ENCODE results near the gene SETD3.

Gene SETD3

DNA sequence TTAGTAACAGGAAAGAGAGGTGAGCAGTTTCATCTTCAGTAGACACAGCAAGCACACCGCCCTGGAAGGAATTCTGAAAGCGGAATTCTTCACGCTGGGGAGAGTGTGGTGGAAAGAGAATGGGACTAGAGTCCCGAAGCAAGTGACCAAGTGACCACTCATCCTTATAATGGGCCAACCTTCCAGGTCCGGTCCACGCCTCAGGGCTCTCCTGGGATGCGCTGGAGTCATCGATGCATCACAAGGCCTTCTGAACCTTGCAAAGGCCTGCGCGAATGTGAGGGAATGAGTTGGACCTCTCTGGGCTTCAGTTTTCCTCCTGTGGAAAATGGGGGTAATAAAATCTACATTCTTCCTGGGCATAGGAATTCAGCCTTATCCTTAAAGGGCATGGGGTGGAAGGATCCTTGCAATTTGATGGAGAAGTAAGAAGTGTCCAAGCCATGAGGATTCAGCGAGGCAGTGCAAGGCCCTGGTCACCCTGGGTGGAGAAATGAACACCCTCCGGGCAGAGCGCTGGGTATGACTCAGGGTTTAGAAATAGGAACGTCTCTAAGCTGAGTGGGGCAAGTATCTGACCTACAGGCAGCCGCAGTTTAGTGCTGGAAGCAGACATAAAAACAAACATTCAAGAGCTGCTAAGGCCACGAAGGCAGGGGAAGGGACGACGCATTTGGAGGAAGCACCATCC is 97.7 kb downstream of the SETD3 start:
- H3K9me3 ChIP-seq (ENCODE audit: control insufficient read depth, insufficient read depth, low read length): no peaks in the 10 kb centered on the region
- H3K27me3 ChIP-seq (ENCODE audit: control insufficient read depth, insufficient read depth, low read length): no peaks in the 10 kb centered on the region
- no peak overlapping the region for H3K4me3 ChIP-seq (ENCODE audit: low read length)
- no CpG with 5 or more reads among the region's 18 CpGs for WGBS (ENCODE audit: insufficient coverage, insufficient read length)
- H3K36me3 ChIP-seq (ENCODE audit: control insufficient read depth, insufficient read depth, low read length): no peaks in the 10 kb centered on the region
- no peak for DNase-seq (ENCODE audit: low read depth, low spot score)
- peaks cover 5% of the 10 kb centered on the region for H3K4me1 ChIP-seq (ENCODE audit: control insufficient read depth, insufficient read depth, low read length)
- H3K27ac ChIP-seq (ENCODE audit: low read length): no peak overlapping the region

DNA sequence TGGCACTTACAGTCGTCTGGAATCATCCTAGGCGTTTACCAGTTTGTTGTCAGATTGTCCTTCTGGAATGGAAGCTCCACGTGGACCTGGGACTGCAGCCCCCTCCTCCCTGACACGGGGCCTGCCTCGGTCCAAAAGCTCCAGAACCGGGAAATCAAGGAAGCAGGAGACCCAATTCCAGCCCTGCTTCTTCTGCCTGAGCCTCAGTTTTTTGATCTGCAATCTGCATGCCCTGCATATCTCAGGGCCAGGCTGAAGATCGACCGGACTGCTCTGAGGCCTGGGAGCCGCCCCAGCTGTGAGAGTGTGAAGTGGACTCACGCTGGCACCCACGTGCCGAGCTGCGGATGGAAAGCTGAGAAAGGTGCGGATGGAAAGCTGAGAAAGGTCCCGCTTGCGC is 98.6 kb downstream of the SETD3 start:
- WGBS (ENCODE audit: insufficient coverage, insufficient read length): no CpG with 5 or more reads among the region's 16 CpGs
- DNase-seq (ENCODE audit: low read depth, low spot score): no peak
- Histone ChIP-seq H3K4me3 (ENCODE audit: low read length) (no peak overlapping the region), H3K27me3 (ENCODE audit: control insufficient read depth, insufficient read depth, low read length) (no peaks in the 10 kb centered on the region), H3K27ac (ENCODE audit: low read length) (no peak overlapping the region), H3K36me3 (ENCODE audit: control insufficient read depth, insufficient read depth, low read length) (no peaks in the 10 kb centered on the region), H3K4me1 (ENCODE audit: control insufficient read depth, insufficient read depth, low read length) (peaks cover 5% of the 10 kb centered on the region), H3K9me3 (ENCODE audit: control insufficient read depth, insufficient read depth, low read length) (no peaks in the 10 kb centered on the region)

DNA sequence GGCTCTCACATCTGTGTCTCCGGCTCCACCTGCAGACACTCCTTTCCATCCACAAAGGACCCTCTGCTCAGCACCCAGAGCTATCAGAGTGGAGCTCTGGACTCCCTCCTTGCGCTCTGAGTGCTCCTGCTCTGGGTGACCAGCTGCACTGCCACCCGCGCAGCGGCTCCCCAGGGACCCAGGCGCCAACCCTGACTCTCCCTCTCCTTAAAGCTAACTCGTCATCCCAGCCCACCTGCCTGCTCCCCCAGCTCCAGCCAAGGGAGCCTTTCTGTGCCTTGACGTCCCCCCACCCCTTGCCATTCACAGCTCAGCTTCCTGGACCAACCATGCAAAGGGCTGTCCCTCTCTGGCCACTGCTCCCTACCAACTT is 99.0 kb downstream of the SETD3 start:
- DNase-seq (ENCODE audit: low read depth, low spot score): no peak
- Histone ChIP-seq H3K27me3 (ENCODE audit: control insufficient read depth, insufficient read depth, low read length) (no peaks in the 10 kb centered on the region), H3K4me3 (ENCODE audit: low read length) (no peak overlapping the region), H3K27ac (ENCODE audit: low read length) (no peak overlapping the region), H3K36me3 (ENCODE audit: control insufficient read depth, insufficient read depth, low read length) (no peaks in the 10 kb centered on the region), H3K4me1 (ENCODE audit: control insufficient read depth, insufficient read depth, low read length) (peaks cover 5% of the 10 kb centered on the region), H3K9me3 (ENCODE audit: control insufficient read depth, insufficient read depth, low read length) (no peaks in the 10 kb centered on the region)
- WGBS (ENCODE audit: insufficient coverage, insufficient read length): no CpG with 5 or more reads among the region's 8 CpGs

DNA sequence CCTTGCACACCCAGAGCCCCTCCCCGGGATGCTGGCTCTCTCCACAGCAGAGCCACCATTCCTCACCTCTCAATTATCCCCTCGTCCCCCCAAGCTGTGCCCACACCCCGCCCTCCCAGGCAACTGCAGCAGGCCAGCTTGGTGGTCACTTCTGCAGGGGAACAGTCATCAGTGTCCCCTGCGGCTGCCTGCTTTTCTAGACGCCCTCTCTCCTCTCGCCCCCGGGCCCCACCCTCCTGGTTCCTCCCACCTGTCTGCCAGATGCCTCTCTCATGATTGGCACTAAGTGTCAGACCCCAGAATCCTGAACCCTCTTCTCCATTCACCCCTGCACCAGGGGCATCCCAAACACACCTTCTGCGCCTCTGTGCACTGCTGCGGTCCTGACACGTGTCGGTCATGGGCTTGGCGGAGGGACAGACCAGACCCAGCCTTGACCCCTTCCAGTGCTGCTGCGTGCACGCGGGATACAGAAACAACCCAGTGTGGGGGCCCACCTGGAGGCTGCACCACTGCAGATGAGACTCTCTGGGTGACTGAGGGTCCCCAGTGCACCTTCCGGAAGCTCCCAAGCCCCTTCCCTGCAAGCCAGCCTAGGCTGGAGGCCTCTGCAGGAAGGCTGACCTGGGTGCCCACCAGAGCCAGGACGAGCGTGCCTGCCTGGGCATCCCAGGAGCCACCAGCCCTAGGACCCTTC is 99.5 kb downstream of the SETD3 start:
- Histone ChIP-seq H3K9me3 (ENCODE audit: control insufficient read depth, insufficient read depth, low read length) (no peaks in the 10 kb centered on the region), H3K4me1 (ENCODE audit: control insufficient read depth, insufficient read depth, low read length) (peaks cover 5% of the 10 kb centered on the region), H3K27me3 (ENCODE audit: control insufficient read depth, insufficient read depth, low read length) (no peaks in the 10 kb centered on the region), H3K4me3 (ENCODE audit: low read length) (no peak overlapping the region), H3K36me3 (ENCODE audit: control insufficient read depth, insufficient read depth, low read length) (no peaks in the 10 kb centered on the region), H3K27ac (ENCODE audit: low read length) (no peak overlapping the region)
- no CpG with 5 or more reads among the region's 18 CpGs for WGBS (ENCODE audit: insufficient coverage, insufficient read length)
- DNase-seq (ENCODE audit: low read depth, low spot score): no peak

DNA sequence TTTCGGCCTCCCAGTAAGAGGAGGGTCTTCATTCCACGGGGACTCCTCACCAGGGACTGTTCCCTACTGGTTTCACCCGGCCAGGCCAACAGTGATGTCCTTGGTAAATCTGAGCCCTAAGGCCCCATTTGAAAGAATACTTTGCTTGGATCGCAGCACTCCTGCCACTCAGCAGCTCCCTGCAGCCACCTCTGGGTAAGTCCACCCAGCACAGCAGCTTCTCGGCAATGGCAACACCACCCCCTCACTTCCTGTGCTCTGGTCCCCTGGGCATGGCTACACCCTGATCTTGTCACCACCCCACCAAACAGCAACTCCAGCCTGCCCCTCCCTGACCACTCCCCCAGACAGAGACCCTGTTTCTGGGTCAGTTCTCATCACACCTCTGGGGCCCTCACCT is 100.3 kb downstream of the SETD3 start:
- no CpG with 5 or more reads among the region's 5 CpGs for WGBS (ENCODE audit: insufficient coverage, insufficient read length)
- Histone ChIP-seq H3K9me3 (ENCODE audit: control insufficient read depth, insufficient read depth, low read length) (no peaks in the 10 kb centered on the region), H3K27ac (ENCODE audit: low read length) (no peak overlapping the region), H3K27me3 (ENCODE audit: control insufficient read depth, insufficient read depth, low read length) (no peaks in the 10 kb centered on the region), H3K4me3 (ENCODE audit: low read length) (no peak overlapping the region), H3K36me3 (ENCODE audit: control insufficient read depth, insufficient read depth, low read length) (no peaks in the 10 kb centered on the region), H3K4me1 (ENCODE audit: control insufficient read depth, insufficient read depth, low read length) (peaks cover 5% of the 10 kb centered on the region)
- no peak for DNase-seq (ENCODE audit: low read depth, low spot score)

DNA sequence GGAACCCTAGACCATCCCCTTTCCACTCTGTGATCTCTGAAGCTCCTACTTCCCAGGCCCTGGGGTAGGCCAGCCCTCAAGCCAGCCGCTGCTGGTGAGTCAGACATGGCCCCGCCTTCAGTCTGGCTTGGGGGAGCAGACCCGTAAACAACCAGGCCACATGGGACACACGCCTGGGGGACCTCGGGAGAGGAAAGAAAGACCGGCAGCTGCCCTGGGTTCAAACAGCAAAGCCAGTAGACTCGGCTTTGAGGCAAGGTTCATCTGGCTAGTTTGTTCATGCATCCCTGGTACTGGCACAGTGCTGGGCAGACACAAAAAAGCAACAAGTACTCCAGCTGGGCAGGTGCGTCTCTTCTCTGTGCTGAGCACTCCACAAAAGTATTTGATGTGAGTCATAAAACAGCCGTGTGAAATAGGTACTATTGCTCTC is 101.9 kb downstream of the SETD3 start:
- Histone ChIP-seq H3K9me3 (ENCODE audit: control insufficient read depth, insufficient read depth, low read length) (no peaks in the 10 kb centered on the region), H3K27me3 (ENCODE audit: control insufficient read depth, insufficient read depth, low read length) (no peaks in the 10 kb centered on the region), H3K36me3 (ENCODE audit: control insufficient read depth, insufficient read depth, low read length) (no peaks in the 10 kb centered on the region), H3K27ac (ENCODE audit: low read length) (no peak overlapping the region), H3K4me1 (ENCODE audit: control insufficient read depth, insufficient read depth, low read length) (peaks cover 5% of the 10 kb centered on the region), H3K4me3 (ENCODE audit: low read length) (no peak overlapping the region)
- WGBS (ENCODE audit: insufficient coverage, insufficient read length): no CpG with 5 or more reads among the region's 9 CpGs
- no peak for DNase-seq (ENCODE audit: low read depth, low spot score)

DNA sequence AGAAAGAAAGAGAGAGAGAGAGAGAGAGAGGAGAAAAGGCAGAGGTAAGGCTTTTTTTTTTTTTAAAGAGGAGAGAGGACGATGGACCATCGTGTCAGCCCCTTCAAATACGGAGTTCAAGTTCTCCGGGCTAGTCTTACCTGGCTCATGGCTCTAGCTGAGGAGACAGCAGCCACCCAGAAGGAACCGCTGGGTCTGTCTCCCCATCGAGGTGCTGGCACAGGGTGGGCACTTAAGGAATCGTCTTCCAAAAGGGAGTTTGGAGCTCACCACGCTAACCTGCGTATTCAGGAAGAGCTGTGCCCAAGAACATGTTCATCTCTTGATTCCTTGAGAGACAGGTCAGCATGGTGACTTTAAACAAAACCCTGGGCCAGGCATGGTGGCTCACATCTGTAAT is 102.7 kb downstream of the SETD3 start:
- Histone ChIP-seq H3K36me3 (ENCODE audit: control insufficient read depth, insufficient read depth, low read length) (no peaks in the 10 kb centered on the region), H3K27ac (ENCODE audit: low read length) (no peak overlapping the region), H3K4me1 (ENCODE audit: control insufficient read depth, insufficient read depth, low read length) (peaks cover 1% of the 10 kb centered on the region; the same call in 1 of the 2 replicates), H3K9me3 (ENCODE audit: control insufficient read depth, insufficient read depth, low read length) (no peaks in the 10 kb centered on the region), H3K4me3 (ENCODE audit: low read length) (no peak overlapping the region), H3K27me3 (ENCODE audit: control insufficient read depth, insufficient read depth, low read length) (no peaks in the 10 kb centered on the region)
- no CpG with 5 or more reads among the region's 9 CpGs for WGBS (ENCODE audit: insufficient coverage, insufficient read length)
- no peak for DNase-seq (ENCODE audit: low read depth, low spot score)

DNA sequence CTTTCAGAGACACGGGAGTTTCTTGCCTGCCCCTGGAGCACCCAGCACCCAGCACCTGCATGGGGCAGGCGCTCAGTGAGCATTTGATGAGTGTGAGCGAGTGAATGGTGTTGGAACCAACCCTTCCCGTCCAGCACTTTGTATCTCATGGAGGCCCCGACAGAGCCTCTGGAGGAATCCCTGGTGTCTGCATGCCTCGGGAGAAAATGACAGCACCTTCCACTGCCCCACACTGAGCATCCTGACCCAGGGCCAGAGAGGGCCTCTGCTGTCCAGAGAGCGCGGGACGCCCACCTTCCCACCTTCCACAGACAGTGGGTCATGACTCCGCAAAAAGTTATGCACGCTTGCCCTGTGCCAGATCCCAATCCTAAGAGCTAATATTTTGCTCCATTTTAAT is 105.7 kb downstream of the SETD3 start:
- Histone ChIP-seq H3K9me3 (ENCODE audit: control insufficient read depth, insufficient read depth, low read length) (no peaks in the 10 kb centered on the region), H3K4me3 (ENCODE audit: low read length) (no peak overlapping the region), H3K27ac (ENCODE audit: low read length) (no peak overlapping the region), H3K27me3 (ENCODE audit: control insufficient read depth, insufficient read depth, low read length) (no peaks in the 10 kb centered on the region), H3K4me1 (ENCODE audit: control insufficient read depth, insufficient read depth, low read length) (no peaks in the 10 kb centered on the region), H3K36me3 (ENCODE audit: control insufficient read depth, insufficient read depth, low read length) (no peaks in the 10 kb centered on the region)
- DNase-seq (ENCODE audit: low read depth, low spot score): no peak
- no CpG with 5 or more reads among the region's 11 CpGs for WGBS (ENCODE audit: insufficient coverage, insufficient read length)

DNA sequence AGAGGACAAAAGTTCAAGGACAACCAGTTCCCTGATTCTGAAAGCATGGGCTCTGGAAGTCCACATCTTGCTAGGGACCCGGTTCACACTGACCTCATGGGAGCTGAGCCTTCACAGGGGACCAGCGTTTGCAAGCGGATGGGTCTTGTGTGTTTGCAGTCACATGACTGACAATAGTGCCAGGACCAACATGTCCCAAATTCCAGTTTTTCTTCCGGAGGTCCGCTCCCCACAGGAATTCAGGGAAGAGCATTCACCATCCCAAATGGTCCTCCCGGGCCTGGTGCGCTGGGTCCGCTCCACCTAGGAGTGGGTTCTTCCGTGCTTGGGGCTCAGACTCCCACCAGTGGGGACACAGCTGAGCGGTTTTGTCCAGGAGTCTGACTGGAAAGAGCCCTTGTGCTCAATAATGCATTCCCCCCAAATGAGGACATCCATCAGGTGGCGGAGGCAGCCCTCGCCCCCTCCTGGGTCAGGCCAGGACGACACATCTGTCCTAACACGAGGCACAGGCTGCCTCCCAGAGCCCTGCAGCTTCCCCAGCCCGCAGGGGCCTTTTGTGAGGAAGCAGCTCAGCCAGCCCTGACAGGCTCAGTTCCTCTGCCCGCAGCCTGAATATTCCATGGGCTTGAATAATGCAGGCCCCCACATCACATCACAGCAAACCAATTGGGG is 116.9 kb downstream of the SETD3 start:
- no peak overlapping the region for H3K27ac ChIP-seq (ENCODE audit: low read length)
- no peaks in the 10 kb centered on the region for H3K36me3 ChIP-seq (ENCODE audit: control insufficient read depth, insufficient read depth, low read length)
- DNase-seq (ENCODE audit: low read depth, low spot score): no peak
- no peaks in the 10 kb centered on the region for H3K27me3 ChIP-seq (ENCODE audit: control insufficient read depth, insufficient read depth, low read length)
- no peaks in the 10 kb centered on the region for H3K9me3 ChIP-seq (ENCODE audit: control insufficient read depth, insufficient read depth, low read length)
- H3K4me3 ChIP-seq (ENCODE audit: low read length): no peak overlapping the region
- no CpG with 5 or more reads among the region's 16 CpGs for WGBS (ENCODE audit: insufficient coverage, insufficient read length)
- no peaks in the 10 kb centered on the region for H3K4me1 ChIP-seq (ENCODE audit: control insufficient read depth, insufficient read depth, low read length)

DNA sequence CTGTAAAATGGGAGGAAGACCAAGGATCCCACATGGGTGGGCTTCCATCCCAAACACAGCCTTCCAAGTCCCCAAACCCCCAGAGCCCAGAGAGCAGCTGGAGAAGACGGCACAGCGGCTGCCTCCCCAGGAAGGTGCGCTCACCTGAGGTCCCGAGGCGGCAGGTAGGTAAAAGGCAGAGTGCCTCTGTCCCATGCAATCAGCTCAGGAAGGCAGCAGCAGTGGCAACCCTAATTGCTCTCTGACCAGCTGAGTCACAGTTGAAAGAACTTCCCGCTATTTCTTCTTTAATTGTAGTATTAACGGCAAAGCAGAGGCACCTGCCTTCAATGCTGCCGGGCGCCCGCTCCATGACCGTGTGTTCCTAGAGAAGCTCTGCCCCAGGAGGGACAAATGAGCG is 117.6 kb downstream of the SETD3 start:
- Histone ChIP-seq H3K27ac (ENCODE audit: low read length) (no peak overlapping the region), H3K4me1 (ENCODE audit: control insufficient read depth, insufficient read depth, low read length) (no peaks in the 10 kb centered on the region), H3K27me3 (ENCODE audit: control insufficient read depth, insufficient read depth, low read length) (no peaks in the 10 kb centered on the region), H3K36me3 (ENCODE audit: control insufficient read depth, insufficient read depth, low read length) (no peaks in the 10 kb centered on the region), H3K9me3 (ENCODE audit: control insufficient read depth, insufficient read depth, low read length) (no peaks in the 10 kb centered on the region), H3K4me3 (ENCODE audit: low read length) (no peak overlapping the region)
- DNase-seq (ENCODE audit: low read depth, low spot score): no peak
- no CpG with 5 or more reads among the region's 12 CpGs for WGBS (ENCODE audit: insufficient coverage, insufficient read length)

All from iPS DF 6.9 (cell line).